Ectodermal cell (in vitro differentiated cells): ENCODE results near the gene RHOT1.

ENCODE experiments used
- H3K27ac ChIP-seq: 2 replicates; pipeline ENCODE4 v1.7.0; 2013; ENCODE audit warnings: mild to moderate bottlenecking, low read depth, low read length; ENCODE audit not compliant: insufficient read depth, poor library complexity, severe bottlenecking
- H3K27me3 ChIP-seq: 2 replicates; pipeline ENCODE4 v1.7.0; 2013; ENCODE audit warnings: mild to moderate bottlenecking, low read length; ENCODE audit not compliant: insufficient read depth, control insufficient read depth, poor library complexity, severe bottlenecking
- H3K36me3 ChIP-seq: one replicate; pipeline ENCODE4 v1.7.0; 2013; ENCODE audit warnings: low read length; ENCODE audit not compliant: control insufficient read depth, insufficient read depth
- H3K4me1 ChIP-seq: one replicate; pipeline ENCODE4 v1.7.0; 2013; ENCODE audit warnings: low read length; ENCODE audit not compliant: control insufficient read depth, insufficient read depth
- H3K4me3 ChIP-seq: 2 replicates; pipeline ENCODE4 v1.7.0; 2013; ENCODE audit warnings: low read depth, low read length, control low read depth; ENCODE audit not compliant: insufficient read depth
- H3K9me3 ChIP-seq: 2 replicates; pipeline ENCODE4 v1.7.0; 2013; ENCODE audit warnings: mild to moderate bottlenecking, low read length, moderate library complexity; ENCODE audit not compliant: control insufficient read depth
- WGBS, 2 experiments: methylation state at CpG; one replicate each; pipeline ENCODE4 v1.1.7; 2013; ENCODE audit warnings: missing lambda C conversion rate in 2 of 2; 5-methylcytosine and 5-hydroxymethylcytosine counted together

The RHOT1 gene

DNA sequence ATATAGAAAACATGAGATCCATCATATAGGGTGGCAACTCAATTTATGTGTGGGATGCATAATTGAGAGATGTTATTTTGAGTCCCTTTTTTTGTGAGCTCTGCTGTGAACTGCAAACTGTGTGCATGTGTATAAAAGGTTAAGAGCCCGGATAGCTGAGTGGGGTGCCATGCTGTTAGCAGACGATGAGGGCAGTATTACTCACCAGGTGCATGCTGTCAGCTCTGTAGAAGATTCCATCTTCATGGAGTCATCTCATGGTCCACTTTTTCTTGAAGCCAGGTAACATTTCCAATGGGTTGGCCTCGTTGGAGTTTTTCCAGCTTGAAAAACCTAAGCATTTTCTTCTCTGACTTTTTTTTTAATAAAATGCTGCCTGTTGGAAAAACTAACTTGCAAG, 80.3 kb downstream of the RHOT1 start:
- no peaks in the 10 kb centered on the region for H3K36me3 ChIP-seq
- WGBS, 2 experiments: 71 to 74% methylated on average over 3 of the region's 3 CpGs
- no peaks in the 10 kb centered on the region for H3K9me3 ChIP-seq
- no peaks in the 10 kb centered on the region for H3K4me1 ChIP-seq
- no peak overlapping the region for H3K27ac ChIP-seq
- H3K27me3 ChIP-seq: no peaks in the 10 kb centered on the region
- no peak overlapping the region for H3K4me3 ChIP-seq

- no peak overlapping the region for H3K27ac ChIP-seq
- H3K4me1 ChIP-seq: no peaks in the 10 kb centered on the region
- H3K36me3 ChIP-seq: no peaks in the 10 kb centered on the region
- no peak overlapping the region for H3K4me3 ChIP-seq
- no peaks in the 10 kb centered on the region for H3K9me3 ChIP-seq
- 97 to 98% methylated on average over 2 of the region's 3 CpGs for WGBS, 2 experiments
- H3K27me3 ChIP-seq: no peaks in the 10 kb centered on the region
Observed at GRCh38 chr17:32223703-32224102, 81.4 kb downstream of the RHOT1 start.

GRCh38 chr17:32226886-32227285, 84.6 kb downstream of the RHOT1 start:
- Histone ChIP-seq H3K4me3 (no peak overlapping the region), H3K27ac (no peak overlapping the region), H3K36me3 (no peaks in the 10 kb centered on the region), H3K4me1 (no peaks in the 10 kb centered on the region), H3K27me3 (no peaks in the 10 kb centered on the region), H3K9me3 (no peaks in the 10 kb centered on the region)
- WGBS, 2 experiments: 84 to 96% methylated on average over 3 of the region's 3 CpGs

DNA sequence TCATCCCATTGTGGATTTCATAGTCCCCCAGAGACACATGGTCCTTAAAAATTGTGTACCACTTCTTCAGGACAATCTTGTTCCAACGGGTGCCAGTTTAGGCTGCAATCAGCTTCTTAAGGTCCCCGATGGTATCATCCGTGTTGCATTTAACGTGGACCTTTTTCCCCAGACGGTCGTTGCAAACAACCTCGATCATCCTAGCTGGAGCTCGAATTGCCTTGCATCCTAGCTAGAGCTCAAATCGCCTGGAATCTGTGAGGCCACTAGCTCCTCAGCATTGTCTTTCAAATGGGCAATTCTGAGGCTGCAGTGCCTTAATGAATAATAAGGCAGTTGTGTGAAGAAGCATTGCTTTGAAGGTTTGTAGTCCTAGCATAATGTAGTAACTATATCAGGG, 85.6 kb downstream of the RHOT1 start:
- Histone ChIP-seq H3K9me3 (no peaks in the 10 kb centered on the region), H3K4me1 (no peaks in the 10 kb centered on the region), H3K4me3 (no peak overlapping the region), H3K27me3 (no peaks in the 10 kb centered on the region), H3K36me3 (no peaks in the 10 kb centered on the region), H3K27ac (no peak overlapping the region)
- WGBS, 2 experiments: 9 to 11% methylated on average over 9 of the region's 9 CpGs

GRCh38 chr17:32235588-32235987, 93.3 kb downstream of the RHOT1 start:
- H3K27ac ChIP-seq: no peak overlapping the region
- no peaks in the 10 kb centered on the region for H3K9me3 ChIP-seq
- no peaks in the 10 kb centered on the region for H3K27me3 ChIP-seq
- no peaks in the 10 kb centered on the region for H3K4me1 ChIP-seq
- H3K36me3 ChIP-seq: no peaks in the 10 kb centered on the region
- 83 to 100% methylated on average over 1 to 2 of the region's 2 CpGs for WGBS, 2 experiments
- no peak overlapping the region for H3K4me3 ChIP-seq

GRCh38 chr17:32239456-32239855, 97.2 kb downstream of the RHOT1 start:
- H3K27ac ChIP-seq: no peak overlapping the region
- 94 to 95% methylated on average over 2 of the region's 2 CpGs for WGBS, 2 experiments
- no peaks in the 10 kb centered on the region for H3K36me3 ChIP-seq
- H3K4me3 ChIP-seq: no peak overlapping the region
- no peaks in the 10 kb centered on the region for H3K27me3 ChIP-seq
- H3K9me3 ChIP-seq: no peaks in the 10 kb centered on the region
- no peaks in the 10 kb centered on the region for H3K4me1 ChIP-seq

- no peak overlapping the region for H3K27ac ChIP-seq
- no peak overlapping the region for H3K4me3 ChIP-seq
- 88 to 91% methylated on average over 8 of the region's 8 CpGs for WGBS, 2 experiments
- H3K36me3 ChIP-seq: no peaks in the 10 kb centered on the region
- no peaks in the 10 kb centered on the region for H3K27me3 ChIP-seq
- H3K9me3 ChIP-seq: no peaks in the 10 kb centered on the region
- no peaks in the 10 kb centered on the region for H3K4me1 ChIP-seq
Observed at GRCh38 chr17:32240750-32241149, 98.4 kb downstream of the RHOT1 start.

DNA sequence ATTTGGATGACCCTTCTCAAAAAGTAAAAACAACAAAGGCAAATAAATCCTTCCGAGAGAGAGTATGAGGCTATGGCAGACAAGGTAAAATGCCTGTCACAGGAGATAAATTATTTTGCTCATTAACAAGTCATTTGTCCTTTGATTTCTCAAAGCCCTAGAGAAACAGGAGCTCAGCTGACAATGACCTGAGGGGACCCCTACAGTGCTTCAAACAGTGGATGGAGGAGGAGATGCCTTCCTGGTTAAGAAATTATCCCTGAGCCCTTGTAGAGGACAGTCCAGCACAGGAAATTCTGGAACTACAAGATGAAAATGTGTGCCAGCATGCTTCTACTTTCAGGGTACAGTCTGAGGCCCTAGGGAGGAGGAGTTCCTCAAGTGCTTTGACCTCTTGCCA, 99.3 kb downstream of the RHOT1 start:
- Histone ChIP-seq H3K36me3 (no peaks in the 10 kb centered on the region), H3K27ac (no peak overlapping the region), H3K4me3 (no peak overlapping the region), H3K4me1 (no peaks in the 10 kb centered on the region), H3K9me3 (no peaks in the 10 kb centered on the region), H3K27me3 (no peaks in the 10 kb centered on the region)
- 43 to 87% methylated on average over 1 of the region's 1 CpG for WGBS, 2 experiments

DNA sequence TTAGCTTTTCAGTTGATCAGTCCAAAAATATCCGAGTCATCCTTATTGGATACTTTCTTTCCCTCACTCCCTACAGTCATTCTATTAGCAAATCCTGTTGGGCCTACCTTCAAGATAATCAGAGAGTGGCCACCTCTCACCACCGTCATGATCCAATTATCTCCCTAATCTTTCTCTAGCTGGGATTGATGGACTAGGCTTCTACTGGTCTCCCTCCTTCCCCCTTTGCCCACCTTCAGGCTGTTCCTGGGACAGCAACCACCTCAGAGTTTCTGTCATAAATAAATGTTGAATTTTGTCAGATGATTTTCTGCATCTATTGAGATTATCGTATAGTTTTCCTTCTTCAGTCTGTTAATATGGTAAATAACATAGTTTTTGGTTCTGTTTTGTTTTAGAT, 107.2 kb downstream of the RHOT1 start:
- no peaks in the 10 kb centered on the region for H3K4me1 ChIP-seq
- no peak overlapping the region for H3K27ac ChIP-seq
- no peaks in the 10 kb centered on the region for H3K27me3 ChIP-seq
- H3K9me3 ChIP-seq: no peaks in the 10 kb centered on the region
- WGBS, 2 experiments: 92 to 93% methylated on average over 3 of the region's 3 CpGs
- H3K36me3 ChIP-seq: no peaks in the 10 kb centered on the region
- no peak overlapping the region for H3K4me3 ChIP-seq

DNA sequence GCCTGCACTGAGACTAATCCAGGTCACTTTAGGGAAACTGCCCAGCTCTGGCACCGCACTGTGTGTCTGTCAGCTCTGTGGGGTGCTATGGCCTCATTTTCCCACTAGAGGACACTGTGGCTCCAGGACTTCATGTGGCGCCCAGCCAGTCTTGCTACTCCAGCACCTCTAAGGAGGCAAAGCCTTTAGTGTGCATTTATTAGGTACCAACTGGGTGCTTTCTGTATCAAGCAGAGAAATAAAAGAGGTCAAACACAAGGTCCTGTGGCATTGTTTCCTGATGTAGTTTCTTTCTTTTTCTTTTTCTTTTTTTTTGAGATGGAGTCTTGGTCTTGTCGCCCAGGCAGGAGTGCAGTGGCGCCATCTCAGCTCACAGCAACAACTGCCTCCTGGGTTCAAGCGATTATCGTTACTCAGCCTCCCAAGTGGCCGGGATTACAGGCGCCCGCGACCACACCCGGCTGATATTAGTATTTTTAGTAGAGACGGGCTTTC, 110.9 kb downstream of the RHOT1 start:
- no peak overlapping the region for H3K4me3 ChIP-seq
- H3K27ac ChIP-seq: no peak overlapping the region
- no peaks in the 10 kb centered on the region for H3K36me3 ChIP-seq
- WGBS, 2 experiments: 69 to 72% methylated on average over 12 of the region's 12 CpGs
- H3K4me1 ChIP-seq: peaks cover under 1% of the 10 kb centered on the region
- H3K9me3 ChIP-seq: no peaks in the 10 kb centered on the region
- no peaks in the 10 kb centered on the region for H3K27me3 ChIP-seq
